Gastrocnemius medialis (tissue), 4 donors: Measurements from ENCODE around the gene CITED4.

Source experiments
- CTCF ChIP-seq, 5 experiments: fragments of 450-650 bp in 3 of 5; fragments of 200-600 bp in 2 of 5; sonication (generic) in 2 of 5; IDR thresholded peaks in 4 of 5; conservative IDR thresholded peaks in 1 of 5; 1 replicate in 4 of 5; 2 replicates in 1 of 5; pipeline ENCODE4 v1.5.1; 2016 to 2019; ENCODE audit warnings: antibody characterized with exemption in 5 of 5, mild to moderate bottlenecking in 3 of 5, moderate library complexity in 3 of 5
- POLR2A ChIP-seq, 2 donors: fragments of 450-650 bp; IDR thresholded peaks; one replicate each; pipeline ENCODE4 v1.6.1; 2017; ENCODE audit warnings: antibody characterized with exemption in 2 of 2, mild to moderate bottlenecking in 2 of 2, moderate library complexity in 2 of 2

- no peak for TF ChIP-seq CTCF (IDR thresholded peaks at IDR 0.05 in 4 of 5, conservative IDR thresholded peaks at IDR 0.05 in 1 of 5)
- TF ChIP-seq POLR2A (IDR thresholded peaks at IDR 0.05) = no peak
Observed at GRCh38 chr1:40851643-40852042, 10.5 kb downstream of the CITED4 start.
